K562 (cell line): ENCODE results near the gene GINS3. TPM values are rescaled to one million over a fixed set of nuclear protein-coding genes. Genes with fewer than 3 reads are reported as not detected.
A peak's percentile ranks its signal among the peaks of the same experiment; 100 is the strongest.

Source experiments
- ATAC-seq: fragments of 200-7000 bp; cut with Tn5 transposase; 3 replicates; pipeline ENCODE4 v1.9.1; 2020; ENCODE audit warnings: moderate library complexity
- BruUV-seq: library from RNA; stranded (reverse); fragments of 400-500 nt; replicated peaks from 2 replicates; lab custom pipeline; 2021; lab: Mats Ljungman, UMichigan
- CTCF ChIA-PET: fragments of 300-600 bp; formaldehyde crosslinking; extraction: SDS; loops from one replicate; lab custom pipeline; 2021; ENCODE audit warnings: low intra/inter-chr PET ratio; lab: Yijun Ruan, JAX
- POLR2A ChIA-PET: fragments of 300-600, 350-650 bp; sonication (Branson Sonifier 250); formaldehyde crosslinking; extraction: SDS; loops from one replicate; lab custom pipeline; 2021; ENCODE audit warnings: antibody characterized with exemption, inconsistent platforms; lab: Yijun Ruan, JAX
- DNase-seq, 4 experiments: peaks; one replicate each; pipeline versions ENCODE4 v3.0.0 to v3.0.0-alpha.2; 2011 to 2018; ENCODE audit warnings: low spot score in 3 of 4, mixed read lengths in 3 of 4; ENCODE audit errors: extremely low read depth in 1 of 4
- FAIRE-seq: peaks from 2 replicates; lab custom pipeline; 2011; peaks lifted over from hg19 to GRCh38; lab: Jason Lieb, UNC
- H2AFZ ChIP-seq: 2 replicates; pipeline ENCODE4 v1.6.0; 2011; ENCODE audit warnings: low read depth, low read length, control low read depth, inconsistent platforms
- H3K27ac ChIP-seq: fragments of 200-600 bp; 3 replicates; pipeline ENCODE4 v1.8.0; 2011; ENCODE audit warnings: low read depth, mild to moderate bottlenecking, control low read depth, inconsistent platforms, low read length, moderate library complexity, mixed read lengths; ENCODE audit errors: extremely low read depth
- H3K27me3 ChIP-seq, 2 experiments: fragments of 300-600 bp in 1 of 2; 2 replicates in 1 of 2; 3 replicates in 1 of 2; pipeline versions ENCODE4 v1.6.0 to v1.8.0; 2011; ENCODE audit warnings: inconsistent platforms in 2 of 2, low read length in 2 of 2, mild to moderate bottlenecking in 1 of 2, mixed read lengths in 1 of 2, moderate library complexity in 1 of 2; ENCODE audit not compliant: control insufficient read depth in 2 of 2, insufficient read depth in 2 of 2
- H3K36me3 ChIP-seq: fragments of 300-600 bp; 3 replicates; pipeline ENCODE4 v1.8.0; 2011; ENCODE audit warnings: mild to moderate bottlenecking, low read length, inconsistent platforms; ENCODE audit not compliant: control insufficient read depth, insufficient read depth
- H3K4me1 ChIP-seq, 2 experiments: fragments of 200-600 bp in 1 of 2; replicated peaks in 1 of 2; 2 replicates in 1 of 2; 3 replicates in 1 of 2; pipeline versions ENCODE4 v1.5.1 to v1.8.0; 2011; ENCODE audit warnings: inconsistent platforms in 2 of 2, low read length in 2 of 2, mild to moderate bottlenecking in 1 of 2, mixed read lengths in 1 of 2, moderate library complexity in 1 of 2; ENCODE audit not compliant: control insufficient read depth in 2 of 2, insufficient read depth in 2 of 2
- H3K4me2 ChIP-seq: 2 replicates; pipeline ENCODE4 v1.6.1; 2011; ENCODE audit warnings: low read length, control low read depth, inconsistent platforms, mixed read lengths; ENCODE audit not compliant: insufficient read depth
- H3K4me3 ChIP-seq: fragments of 200-600 bp; sonication (generic), shearing (Covaris generic); 2 replicates; pipeline ENCODE4 v1.5.1; 2016; ENCODE audit warnings: control low read depth, inconsistent platforms
- H3K79me2 ChIP-seq: fragments of 200-600 bp; 3 replicates; pipeline ENCODE4 v1.8.0; 2011; ENCODE audit warnings: low read length, inconsistent platforms; ENCODE audit not compliant: control insufficient read depth, insufficient read depth
- H3K9ac ChIP-seq, 2 experiments: 2 replicates each; pipeline versions ENCODE4 v1.6.0 to v1.6.1; 2011; ENCODE audit warnings: low read depth in 2 of 2, low read length in 2 of 2, control low read depth in 1 of 2, inconsistent platforms in 1 of 2, mild to moderate bottlenecking in 1 of 2, mixed read lengths in 1 of 2; ENCODE audit not compliant: insufficient read depth in 1 of 2
- H3K9me1 ChIP-seq: one replicate; pipeline ENCODE4 v1.6.0; 2011; ENCODE audit warnings: inconsistent platforms, mild to moderate bottlenecking, low read length, moderate library complexity; ENCODE audit not compliant: control insufficient read depth, insufficient read depth
- H3K9me3 ChIP-seq: replicated peaks from 2 replicates; pipeline ENCODE4 v1.5.1; 2011; ENCODE audit warnings: low read depth, low read length, inconsistent platforms; ENCODE audit not compliant: control insufficient read depth, insufficient read depth
- H4K20me1 ChIP-seq: replicated peaks from 2 replicates; pipeline ENCODE4 v1.6.1; 2011; ENCODE audit warnings: low read length, inconsistent platforms, mixed read lengths; ENCODE audit not compliant: control insufficient read depth, insufficient read depth
- MEIS2 ChIP-seq: fragments of 450-650 bp; IDR thresholded peaks from 2 replicates; pipeline ENCODE4 v1.6.1; 2014; ENCODE audit warnings: mild to moderate bottlenecking; ENCODE audit not compliant: partially characterized antibody
- THRAP3 ChIP-seq: fragments of 450-650 bp; IDR thresholded peaks from 2 replicates; pipeline ENCODE4 v1.6.1; 2016; ENCODE audit warnings: mild to moderate bottlenecking, inconsistent platforms, borderline replicate concordance
- ZSCAN32 ChIP-seq: fragments of 450-650 bp; formaldehyde crosslinking; IDR thresholded peaks from 2 replicates; pipeline ENCODE4 v1.4.0; 2020; ENCODE audit warnings: mild to moderate bottlenecking, moderate library complexity
- WGBS: fragments of 100-300 bp; shearing (Covaris generic); methylation state at CpG from one replicate; pipeline ENCODE4 v1.1.6; 2016; ENCODE audit warnings: low coverage, mixed read lengths; ENCODE audit not compliant: insufficient coverage; ENCODE audit errors: missing lambda C conversion rate; 5-methylcytosine and 5-hydroxymethylcytosine counted together
- in situ Hi-C: fragments of 300-500 bp; cut with MboI; formaldehyde crosslinking; loops from 4 replicates; pipeline ENCODE4 v1.15.0; 2018; ENCODE audit warnings: inconsistent platforms, mixed read lengths
- intact Hi-C: fragments of 100-400 bp; cut with micrococcal nuclease; formaldehyde crosslinking; loops from 2 replicates; pipeline ENCODE4 v1.14.2; 2022
- polyA plus RNA-seq, 8 experiments: library from polyadenylated mRNA; depleted of rRNA in 4 of 8; stranded (reverse) in 5 of 8; unstranded in 3 of 8; fragments of >200 nt; fragmentation: Nextera tagmentation in 2 of 8; fragmentation: Illumina TruSeq in 1 of 8; extraction: Ambion mirVana in 2 of 8; extraction: Trizol in 1 of 8; gene quantifications; 2 replicates each; pipeline versions ENCODE4 v1.2.1 to v1.2.3, GENCODE V29; 2011 to 2014; ENCODE audit warnings: inconsistent platforms in 1 of 8, missing spikeins in 1 of 8
- total RNA-seq, 7 experiments: library from RNA; depleted of rRNA in 6 of 7; stranded (reverse); fragments of >200 nt in 6 of 7; fragmentation: Illumina TruSeq in 2 of 7; extraction: Trizol in 2 of 7; gene quantifications; 2 replicates each; pipeline versions ENCODE4 v1.2.1 to v1.2.3, GENCODE V29; 2011 to 2021; ENCODE audit warnings: low replicate concordance in 1 of 7
- TF ChIP-seq, protein P1 (sequence below): sonication (generic); formaldehyde crosslinking; IDR thresholded peaks from 2 replicates; pipeline ENCODE4 v1.8.0; 2023; ENCODE audit warnings: mild to moderate bottlenecking, missing genetic modification reagents
- TF ChIP-seq, protein P2 (sequence below): IDR thresholded peaks from 2 replicates; pipeline ENCODE4 v1.6.1; 2011; ENCODE audit warnings: borderline replicate concordance, low read depth, mild to moderate bottlenecking, moderate library complexity, low read length; ENCODE audit not compliant: insufficient read depth, poor library complexity, severe bottlenecking

The GINS3 gene
- total and polyA plus RNA-seq, 9 of the 15 experiments (the other 6 are each of a cell fraction or from before 2014, with no cell fraction given): 17.8 to 31.9 (median 25.4) TPM

DNA sequence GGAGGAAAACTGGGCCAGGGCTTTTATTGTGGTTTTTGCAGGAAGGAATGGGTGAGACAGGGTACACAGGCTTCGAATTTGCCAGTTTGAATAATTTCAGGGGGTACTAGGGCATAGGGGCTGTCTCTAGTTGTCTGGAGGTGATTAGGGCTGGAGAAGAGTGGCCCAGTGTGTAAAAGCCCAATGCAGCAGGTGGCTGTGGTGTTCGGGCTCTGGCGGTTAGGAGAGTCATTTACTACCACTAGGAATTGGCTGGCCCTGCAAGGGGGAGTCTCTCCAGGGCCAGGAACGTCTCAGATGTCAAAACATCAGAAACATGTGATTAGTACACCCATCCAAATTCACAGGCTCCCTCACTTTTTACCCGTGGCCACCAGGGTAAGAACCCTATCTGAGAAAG lies 50.3 kb downstream of the GINS3 start:
- no peaks in the 10 kb centered on the region for H3K9me1 ChIP-seq
- H2AFZ ChIP-seq: no peak overlapping the region
- BruUV-seq: no TSS peak
- intact Hi-C loops (no loop called here), in situ Hi-C loops (no loop called here)
- no peaks in the 10 kb centered on the region for H3K9me3 ChIP-seq
- CTCF ChIA-PET: no interaction called here
- H3K27ac ChIP-seq: no peak overlapping the region
- no peaks in the 10 kb centered on the region for H4K20me1 ChIP-seq
- DNase-seq: no peak
- TF ChIP-seq ZSCAN32 (CRISPR knock-in tag) (no peak), THRAP3 (no peak)
- TF ChIP-seq, all 486 proteins: peak for 0
- Histone ChIP-seq H3K27me3 (peaks cover 0 to 27% of the 10 kb centered on the region in 2 experiments; a peak in 2 of 5 replicates), H3K4me2 (no peak overlapping the region), H3K79me2 (no peaks in the 10 kb centered on the region), H3K4me1 (no peaks in the 10 kb centered on the region; a peak in 1 of 5 replicates), H3K36me3 (no peaks in the 10 kb centered on the region), H3K4me3 (no peak overlapping the region), H3K9ac (no peak overlapping the region)
- 0% methylated on average over 5 of the region's 5 CpGs for WGBS
- ATAC-seq: no peak; the same call in 2 of the 3 replicates
- POLR2A ChIA-PET: interaction anchor here (0.8 kb wide), 1 partner anchor 23 kb away, joined by 4 read pairs; no protein-coding TSS in a partner anchor
- FAIRE-seq: no peak

DNA sequence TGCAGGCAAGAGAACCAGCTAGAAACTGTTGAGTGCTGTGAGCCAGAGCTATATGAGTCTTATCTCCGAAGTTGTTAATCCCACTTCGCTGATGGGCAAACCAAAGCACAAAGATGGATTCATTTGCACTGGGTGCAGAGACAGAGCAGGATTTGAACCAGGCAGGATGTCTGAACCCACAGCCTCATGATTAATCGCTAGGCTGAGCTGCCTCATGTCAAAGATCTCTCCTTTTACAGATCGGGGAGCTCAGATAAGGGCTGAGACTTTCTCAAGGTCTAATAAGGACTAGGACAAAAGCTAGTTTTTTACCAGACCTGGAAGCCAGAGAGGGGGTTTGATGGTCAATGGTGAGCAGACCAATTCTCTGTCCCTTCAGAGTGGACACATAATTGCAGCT lies 51.5 kb downstream of the GINS3 start:
- Histone ChIP-seq H3K36me3 (no peaks in the 10 kb centered on the region), H2AFZ (no peak overlapping the region), H3K4me3 (no peak overlapping the region), H3K9ac (no peak overlapping the region), H3K4me2 (no peak overlapping the region), H4K20me1 (no peaks in the 10 kb centered on the region), H3K79me2 (no peaks in the 10 kb centered on the region), H3K27ac (no peak overlapping the region), H3K4me1 (peaks cover 0 to 2% of the 10 kb centered on the region in 2 experiments; a peak in 2 of 5 replicates), H3K27me3 (peaks cover 0 to 19% of the 10 kb centered on the region in 2 experiments; a peak in 2 of 5 replicates), H3K9me1 (no peaks in the 10 kb centered on the region), H3K9me3 (no peaks in the 10 kb centered on the region)
- ChIA-PET CTCF (no interaction called here), POLR2A (interaction anchor here (0.6 to 1.5 kb wide), 2 partner anchors 10 to 22 kb away, joined by 4 to 5 read pairs; no protein-coding TSS in a partner anchor)
- FAIRE-seq (no peak), DNase-seq (no peak), ATAC-seq (no peak)
- intact Hi-C loops (no loop called here), in situ Hi-C loops (no loop called here)
- no TSS peak for BruUV-seq
- 2% methylated on average over 4 of the region's 4 CpGs for WGBS
- peak; percentile 36 for TF ChIP-seq MEIS2
- TF ChIP-seq, protein P1, sequence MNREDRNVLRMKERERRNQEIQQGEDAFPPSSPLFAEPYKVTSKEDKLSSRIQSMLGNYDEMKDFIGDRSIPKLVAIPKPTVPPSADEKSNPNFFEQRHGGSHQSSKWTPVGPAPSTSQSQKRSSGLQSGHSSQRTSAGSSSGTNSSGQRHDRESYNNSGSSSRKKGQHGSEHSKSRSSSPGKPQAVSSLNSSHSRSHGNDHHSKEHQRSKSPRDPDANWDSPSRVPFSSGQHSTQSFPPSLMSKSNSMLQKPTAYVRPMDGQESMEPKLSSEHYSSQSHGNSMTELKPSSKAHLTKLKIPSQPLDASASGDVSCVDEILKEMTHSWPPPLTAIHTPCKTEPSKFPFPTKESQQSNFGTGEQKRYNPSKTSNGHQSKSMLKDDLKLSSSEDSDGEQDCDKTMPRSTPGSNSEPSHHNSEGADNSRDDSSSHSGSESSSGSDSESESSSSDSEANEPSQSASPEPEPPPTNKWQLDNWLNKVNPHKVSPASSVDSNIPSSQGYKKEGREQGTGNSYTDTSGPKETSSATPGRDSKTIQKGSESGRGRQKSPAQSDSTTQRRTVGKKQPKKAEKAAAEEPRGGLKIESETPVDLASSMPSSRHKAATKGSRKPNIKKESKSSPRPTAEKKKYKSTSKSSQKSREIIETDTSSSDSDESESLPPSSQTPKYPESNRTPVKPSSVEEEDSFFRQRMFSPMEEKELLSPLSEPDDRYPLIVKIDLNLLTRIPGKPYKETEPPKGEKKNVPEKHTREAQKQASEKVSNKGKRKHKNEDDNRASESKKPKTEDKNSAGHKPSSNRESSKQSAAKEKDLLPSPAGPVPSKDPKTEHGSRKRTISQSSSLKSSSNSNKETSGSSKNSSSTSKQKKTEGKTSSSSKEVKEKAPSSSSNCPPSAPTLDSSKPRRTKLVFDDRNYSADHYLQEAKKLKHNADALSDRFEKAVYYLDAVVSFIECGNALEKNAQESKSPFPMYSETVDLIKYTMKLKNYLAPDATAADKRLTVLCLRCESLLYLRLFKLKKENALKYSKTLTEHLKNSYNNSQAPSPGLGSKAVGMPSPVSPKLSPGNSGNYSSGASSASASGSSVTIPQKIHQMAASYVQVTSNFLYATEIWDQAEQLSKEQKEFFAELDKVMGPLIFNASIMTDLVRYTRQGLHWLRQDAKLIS (CRISPR knock-in tag): no peak
- TF ChIP-seq, protein P2, sequence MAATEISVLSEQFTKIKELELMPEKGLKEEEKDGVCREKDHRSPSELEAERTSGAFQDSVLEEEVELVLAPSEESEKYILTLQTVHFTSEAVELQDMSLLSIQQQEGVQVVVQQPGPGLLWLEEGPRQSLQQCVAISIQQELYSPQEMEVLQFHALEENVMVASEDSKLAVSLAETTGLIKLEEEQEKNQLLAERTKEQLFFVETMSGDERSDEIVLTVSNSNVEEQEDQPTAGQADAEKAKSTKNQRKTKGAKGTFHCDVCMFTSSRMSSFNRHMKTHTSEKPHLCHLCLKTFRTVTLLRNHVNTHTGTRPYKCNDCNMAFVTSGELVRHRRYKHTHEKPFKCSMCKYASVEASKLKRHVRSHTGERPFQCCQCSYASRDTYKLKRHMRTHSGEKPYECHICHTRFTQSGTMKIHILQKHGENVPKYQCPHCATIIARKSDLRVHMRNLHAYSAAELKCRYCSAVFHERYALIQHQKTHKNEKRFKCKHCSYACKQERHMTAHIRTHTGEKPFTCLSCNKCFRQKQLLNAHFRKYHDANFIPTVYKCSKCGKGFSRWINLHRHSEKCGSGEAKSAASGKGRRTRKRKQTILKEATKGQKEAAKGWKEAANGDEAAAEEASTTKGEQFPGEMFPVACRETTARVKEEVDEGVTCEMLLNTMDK: no peak
